K562 (cell line): ENCODE measurements around the gene MTMR12. TPM values are rescaled to one million over a fixed set of nuclear protein-coding genes. Genes with fewer than 3 reads are reported as not detected.

Experiments used
- ARID1B ChIP-seq: fragments of 450-650 bp; IDR thresholded peaks from 2 replicates; pipeline ENCODE4 v1.6.1; 2016; ENCODE audit warnings: antibody characterized with exemption, mild to moderate bottlenecking, inconsistent platforms
- CAMTA2 ChIP-seq: fragments of 250-450 bp; sonication (Bioruptor Pico); conservative IDR thresholded peaks from 2 replicates; pipeline ENCODE4 v1.5.1; 2022
- CBX1 ChIP-seq: sonication (generic); IDR thresholded peaks from 2 replicates; pipeline ENCODE4 v1.6.1; 2016; ENCODE audit warnings: antibody characterized with exemption, low read depth, mild to moderate bottlenecking
- HMG20B ChIP-seq: fragments of 250-450 bp; sonication (Bioruptor Pico); IDR thresholded peaks from 2 replicates; pipeline ENCODE4 v1.5.0; 2021; ENCODE audit warnings: mild to moderate bottlenecking
- KAT7 ChIP-seq: sonication (generic); formaldehyde crosslinking; IDR thresholded peaks from 2 replicates; pipeline ENCODE4 v1.8.0; 2022; ENCODE audit warnings: missing genetic modification reagents, mild to moderate bottlenecking, borderline replicate concordance
- MEIS2 ChIP-seq: fragments of 450-650 bp; IDR thresholded peaks from 2 replicates; pipeline ENCODE4 v1.6.1; 2014; ENCODE audit warnings: mild to moderate bottlenecking; ENCODE audit not compliant: partially characterized antibody
- MYNN ChIP-seq, 2 experiments: sonication (generic); formaldehyde crosslinking in 1 of 2; IDR thresholded peaks; 2 replicates each; pipeline versions ENCODE4 v1.5.0 to v1.6.1; 2016 to 2020; ENCODE audit warnings: antibody characterized with exemption in 1 of 2, missing genetic modification reagents in 1 of 2
- PHF8 ChIP-seq: fragments of 200-600 bp; sonication (generic); IDR thresholded peaks from 2 replicates; pipeline ENCODE4 v1.6.1; 2012; ENCODE audit warnings: mixed run types, mild to moderate bottlenecking, inconsistent platforms, low read length, moderate library complexity, borderline replicate concordance
- SPI1 ChIP-seq: IDR thresholded peaks from 2 replicates; pipeline ENCODE4 v1.6.1; 2011; ENCODE audit warnings: low read depth, low read length, control low read depth, borderline replicate concordance
- TEAD2 ChIP-seq: fragments of 450-650 bp; IDR thresholded peaks from 2 replicates; pipeline ENCODE4 v1.6.1; 2016; ENCODE audit warnings: missing genetic modification characterization, control low read depth, missing compliant biosample characterization
- TFAP4 ChIP-seq: sonication (generic); formaldehyde crosslinking; IDR thresholded peaks from 2 replicates; pipeline ENCODE4 v1.8.0; 2022; ENCODE audit warnings: missing genetic modification reagents, mild to moderate bottlenecking, moderate library complexity, borderline replicate concordance
- ZKSCAN1 ChIP-seq: fragments of 150-350 bp; IDR thresholded peaks from 2 replicates; pipeline ENCODE4 v1.6.1; 2016; ENCODE audit warnings: low read depth, low read length
- ZNF24 ChIP-seq: fragments of 450-650 bp; IDR thresholded peaks from 2 replicates; pipeline ENCODE4 v1.6.1; 2016
- ZNF583 ChIP-seq: fragments of 250-450 bp; sonication (Bioruptor Pico); IDR thresholded peaks from 2 replicates; pipeline ENCODE4 v1.4.0; 2020
- ZNF780A ChIP-seq: fragments of 250-450 bp; sonication (Bioruptor Pico); IDR thresholded peaks from 2 replicates; pipeline ENCODE4 v1.5.0; 2021; ENCODE audit warnings: mild to moderate bottlenecking
- polyA plus RNA-seq, 8 experiments: library from polyadenylated mRNA; depleted of rRNA in 4 of 8; stranded (reverse) in 5 of 8; unstranded in 3 of 8; fragments of >200 nt; fragmentation: Nextera tagmentation in 2 of 8; fragmentation: Illumina TruSeq in 1 of 8; extraction: Ambion mirVana in 2 of 8; extraction: Trizol in 1 of 8; gene quantifications; 2 replicates each; pipeline versions ENCODE4 v1.2.1 to v1.2.3, GENCODE V29; 2011 to 2014; ENCODE audit warnings: inconsistent platforms in 1 of 8, missing spikeins in 1 of 8
- total RNA-seq, 7 experiments: library from RNA; depleted of rRNA in 6 of 7; stranded (reverse); fragments of >200 nt in 6 of 7; fragmentation: Illumina TruSeq in 2 of 7; extraction: Trizol in 2 of 7; gene quantifications; 2 replicates each; pipeline versions ENCODE4 v1.2.1 to v1.2.3, GENCODE V29; 2011 to 2021; ENCODE audit warnings: low replicate concordance in 1 of 7
- TF ChIP-seq, protein P1 (sequence below): fragments of 450-650 bp; IDR thresholded peaks from 2 replicates; pipeline ENCODE4 v1.7.0; 2016; ENCODE audit warnings: borderline replicate concordance
- TF ChIP-seq, protein P2 (sequence below): conservative IDR thresholded peaks from 2 replicates; pipeline ENCODE4 v1.6.1; 2011; ENCODE audit warnings: low read depth, mild to moderate bottlenecking, low read length; ENCODE audit not compliant: control insufficient read depth
- TF ChIP-seq, protein P3 (sequence below): IDR thresholded peaks from 2 replicates; pipeline ENCODE4 v1.6.1; 2014; ENCODE audit warnings: antibody characterized with exemption
- TF ChIP-seq, protein P4 (sequence below): sonication (generic); formaldehyde crosslinking; IDR thresholded peaks from 2 replicates; pipeline ENCODE4 v1.4.0; 2020; ENCODE audit warnings: mild to moderate bottlenecking, missing genetic modification reagents
- TF ChIP-seq, protein P5 (sequence below): fragments of 250-450 bp; sonication (Bioruptor Pico); IDR thresholded peaks from 2 replicates; pipeline ENCODE4 v1.5.0; 2021

MTMR12 gene
- total and polyA plus RNA-seq, 9 of the 15 experiments (the other 6 are each of a cell fraction or from before 2014, with no cell fraction given): 4.0 to 28.7 (median 17.1) TPM

GRCh38 chr5:32285510-32286138, 27.1 kb downstream of the MTMR12 start (continued):
- TF ChIP-seq, protein P1, sequence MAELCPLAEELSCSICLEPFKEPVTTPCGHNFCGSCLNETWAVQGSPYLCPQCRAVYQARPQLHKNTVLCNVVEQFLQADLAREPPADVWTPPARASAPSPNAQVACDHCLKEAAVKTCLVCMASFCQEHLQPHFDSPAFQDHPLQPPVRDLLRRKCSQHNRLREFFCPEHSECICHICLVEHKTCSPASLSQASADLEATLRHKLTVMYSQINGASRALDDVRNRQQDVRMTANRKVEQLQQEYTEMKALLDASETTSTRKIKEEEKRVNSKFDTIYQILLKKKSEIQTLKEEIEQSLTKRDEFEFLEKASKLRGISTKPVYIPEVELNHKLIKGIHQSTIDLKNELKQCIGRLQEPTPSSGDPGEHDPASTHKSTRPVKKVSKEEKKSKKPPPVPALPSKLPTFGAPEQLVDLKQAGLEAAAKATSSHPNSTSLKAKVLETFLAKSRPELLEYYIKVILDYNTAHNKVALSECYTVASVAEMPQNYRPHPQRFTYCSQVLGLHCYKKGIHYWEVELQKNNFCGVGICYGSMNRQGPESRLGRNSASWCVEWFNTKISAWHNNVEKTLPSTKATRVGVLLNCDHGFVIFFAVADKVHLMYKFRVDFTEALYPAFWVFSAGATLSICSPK: no peak
- no peak for TF ChIP-seq CAMTA2 (CRISPR knock-in tag)
- TF ChIP-seq, protein P2, sequence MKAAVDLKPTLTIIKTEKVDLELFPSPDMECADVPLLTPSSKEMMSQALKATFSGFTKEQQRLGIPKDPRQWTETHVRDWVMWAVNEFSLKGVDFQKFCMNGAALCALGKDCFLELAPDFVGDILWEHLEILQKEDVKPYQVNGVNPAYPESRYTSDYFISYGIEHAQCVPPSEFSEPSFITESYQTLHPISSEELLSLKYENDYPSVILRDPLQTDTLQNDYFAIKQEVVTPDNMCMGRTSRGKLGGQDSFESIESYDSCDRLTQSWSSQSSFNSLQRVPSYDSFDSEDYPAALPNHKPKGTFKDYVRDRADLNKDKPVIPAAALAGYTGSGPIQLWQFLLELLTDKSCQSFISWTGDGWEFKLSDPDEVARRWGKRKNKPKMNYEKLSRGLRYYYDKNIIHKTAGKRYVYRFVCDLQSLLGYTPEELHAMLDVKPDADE: no peak
- TF ChIP-seq KAT7 (CRISPR knock-in tag): no peak
- TF ChIP-seq MYNN (IDR thresholded peaks at IDR 0.05): no peak
- TF ChIP-seq MYNN (CRISPR knock-in tag; IDR thresholded peaks at IDR 0.05): no peak
- TF ChIP-seq TEAD2 (tag): no peak
- TF ChIP-seq, protein P3, sequence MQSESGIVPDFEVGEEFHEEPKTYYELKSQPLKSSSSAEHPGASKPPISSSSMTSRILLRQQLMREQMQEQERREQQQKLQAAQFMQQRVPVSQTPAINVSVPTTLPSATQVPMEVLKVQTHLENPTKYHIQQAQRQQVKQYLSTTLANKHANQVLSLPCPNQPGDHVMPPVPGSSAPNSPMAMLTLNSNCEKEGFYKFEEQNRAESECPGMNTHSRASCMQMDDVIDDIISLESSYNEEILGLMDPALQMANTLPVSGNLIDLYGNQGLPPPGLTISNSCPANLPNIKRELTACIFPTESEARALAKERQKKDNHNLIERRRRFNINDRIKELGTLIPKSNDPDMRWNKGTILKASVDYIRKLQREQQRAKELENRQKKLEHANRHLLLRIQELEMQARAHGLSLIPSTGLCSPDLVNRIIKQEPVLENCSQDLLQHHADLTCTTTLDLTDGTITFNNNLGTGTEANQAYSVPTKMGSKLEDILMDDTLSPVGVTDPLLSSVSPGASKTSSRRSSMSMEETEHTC: no peak
- no peak for TF ChIP-seq ZNF583 (CRISPR knock-in tag)
- TF ChIP-seq ZNF24: no peak
- no peak for TF ChIP-seq CBX1
- no peak for TF ChIP-seq MEIS2
- TF ChIP-seq SPI1: no peak
- no peak for TF ChIP-seq PHF8
- TF ChIP-seq ZKSCAN1: 0 out of 2 replicates have a peak, but pooled peaks have one; percentile 26
- TF ChIP-seq TFAP4 (CRISPR knock-in tag): peak; percentile 67
- TF ChIP-seq, protein P4, sequence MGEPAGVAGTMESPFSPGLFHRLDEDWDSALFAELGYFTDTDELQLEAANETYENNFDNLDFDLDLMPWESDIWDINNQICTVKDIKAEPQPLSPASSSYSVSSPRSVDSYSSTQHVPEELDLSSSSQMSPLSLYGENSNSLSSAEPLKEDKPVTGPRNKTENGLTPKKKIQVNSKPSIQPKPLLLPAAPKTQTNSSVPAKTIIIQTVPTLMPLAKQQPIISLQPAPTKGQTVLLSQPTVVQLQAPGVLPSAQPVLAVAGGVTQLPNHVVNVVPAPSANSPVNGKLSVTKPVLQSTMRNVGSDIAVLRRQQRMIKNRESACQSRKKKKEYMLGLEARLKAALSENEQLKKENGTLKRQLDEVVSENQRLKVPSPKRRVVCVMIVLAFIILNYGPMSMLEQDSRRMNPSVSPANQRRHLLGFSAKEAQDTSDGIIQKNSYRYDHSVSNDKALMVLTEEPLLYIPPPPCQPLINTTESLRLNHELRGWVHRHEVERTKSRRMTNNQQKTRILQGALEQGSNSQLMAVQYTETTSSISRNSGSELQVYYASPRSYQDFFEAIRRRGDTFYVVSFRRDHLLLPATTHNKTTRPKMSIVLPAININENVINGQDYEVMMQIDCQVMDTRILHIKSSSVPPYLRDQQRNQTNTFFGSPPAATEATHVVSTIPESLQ (CRISPR knock-in tag): no peak
- no peak for TF ChIP-seq HMG20B (CRISPR knock-in tag)
- TF ChIP-seq ZNF780A: no peak
- TF ChIP-seq ARID1B: peak; percentile 89
- TF ChIP-seq, protein P5, sequence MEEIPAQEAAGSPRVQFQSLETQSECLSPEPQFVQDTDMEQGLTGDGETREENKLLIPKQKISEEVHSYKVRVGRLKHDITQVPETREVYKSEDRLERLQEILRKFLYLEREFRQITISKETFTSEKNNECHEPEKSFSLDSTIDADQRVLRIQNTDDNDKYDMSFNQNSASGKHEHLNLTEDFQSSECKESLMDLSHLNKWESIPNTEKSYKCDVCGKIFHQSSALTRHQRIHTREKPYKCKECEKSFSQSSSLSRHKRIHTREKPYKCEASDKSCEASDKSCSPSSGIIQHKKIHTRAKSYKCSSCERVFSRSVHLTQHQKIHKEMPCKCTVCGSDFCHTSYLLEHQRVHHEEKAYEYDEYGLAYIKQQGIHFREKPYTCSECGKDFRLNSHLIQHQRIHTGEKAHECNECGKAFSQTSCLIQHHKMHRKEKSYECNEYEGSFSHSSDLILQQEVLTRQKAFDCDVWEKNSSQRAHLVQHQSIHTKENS (CRISPR knock-in tag): no peak
